Neutrophil (primary cell): ENCODE measurements around the gene SYDE1.

Experiments used
- H3K27ac ChIP-seq: fragments of 200-600 bp; sonication (generic); 2 replicates; pipeline ENCODE4 v1.5.1; 2016; ENCODE audit warnings: mild to moderate bottlenecking, moderate library complexity
- H3K27me3 ChIP-seq: fragments of 200-600 bp; sonication (generic); 2 replicates; pipeline ENCODE4 v1.6.0; 2016; ENCODE audit warnings: mild to moderate bottlenecking
- H3K36me3 ChIP-seq: fragments of 200-600 bp; sonication (generic); 2 replicates; pipeline ENCODE4 v1.5.1; 2017
- H3K4me1 ChIP-seq, 2 experiments: fragments of 200-600 bp in 1 of 2; sonication (generic) in 1 of 2; 1 replicate in 1 of 2; 2 replicates in 1 of 2; pipeline versions ENCODE4 v1.5.1 to v1.6.1; 2013 to 2016; ENCODE audit warnings: low read depth in 1 of 2, low read length in 1 of 2, mild to moderate bottlenecking in 1 of 2, moderate library complexity in 1 of 2; ENCODE audit not compliant: control insufficient read depth in 1 of 2, insufficient read depth in 1 of 2
- H3K4me3 ChIP-seq, 2 experiments: fragments of 200-600 bp in 1 of 2; sonication (generic) in 1 of 2; 1 replicate in 1 of 2; 2 replicates in 1 of 2; pipeline ENCODE4 v1.5.1; 2013 to 2016; ENCODE audit warnings: low read depth in 1 of 2, low read length in 1 of 2, mild to moderate bottlenecking in 1 of 2, moderate library complexity in 1 of 2
- H3K9me3 ChIP-seq: fragments of 200-600 bp; sonication (generic); 2 replicates; pipeline ENCODE4 v1.5.1; 2016
- TF ChIP-seq, protein P1 (sequence below): fragments of 200-600 bp; sonication (generic); IDR thresholded peaks from 2 replicates; pipeline ENCODE4 v1.5.1; 2016; ENCODE audit warnings: antibody characterized with exemption

The SYDE1 gene

DNA sequence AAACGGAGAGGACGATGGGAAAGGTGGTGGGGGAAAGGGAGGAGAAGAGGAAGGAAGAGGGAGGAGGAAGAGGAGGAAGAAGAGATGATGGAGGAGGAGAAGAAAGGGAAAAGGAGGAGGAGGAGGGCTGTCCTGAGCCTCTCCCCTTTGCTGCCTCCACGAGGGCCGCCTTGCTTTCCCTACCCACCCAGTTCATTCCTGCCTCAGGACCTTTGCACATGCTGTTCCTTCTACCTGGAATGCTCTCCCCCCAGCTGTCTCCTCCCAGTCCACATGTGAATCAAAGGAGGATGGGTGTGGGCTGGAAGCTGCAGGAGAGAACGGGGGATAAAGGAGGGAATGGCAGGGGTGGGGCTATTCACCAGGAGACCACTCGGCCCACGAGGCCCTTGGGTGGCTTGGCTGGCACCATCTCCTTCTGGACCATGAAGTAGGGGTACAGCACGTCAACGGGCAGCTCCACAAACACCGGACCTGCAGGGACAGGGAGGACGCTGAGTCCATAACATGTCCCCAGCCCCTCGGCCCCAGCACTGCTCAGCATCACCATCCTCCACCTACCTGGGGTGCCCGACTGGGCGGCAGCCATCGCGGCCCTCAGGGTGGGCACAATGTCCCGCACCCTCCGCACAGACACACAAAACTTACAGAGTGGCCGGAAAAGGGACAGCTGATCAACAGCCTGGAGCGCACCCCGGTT, 15.3 kb downstream of the SYDE1 start:
- TF ChIP-seq, protein P1, sequence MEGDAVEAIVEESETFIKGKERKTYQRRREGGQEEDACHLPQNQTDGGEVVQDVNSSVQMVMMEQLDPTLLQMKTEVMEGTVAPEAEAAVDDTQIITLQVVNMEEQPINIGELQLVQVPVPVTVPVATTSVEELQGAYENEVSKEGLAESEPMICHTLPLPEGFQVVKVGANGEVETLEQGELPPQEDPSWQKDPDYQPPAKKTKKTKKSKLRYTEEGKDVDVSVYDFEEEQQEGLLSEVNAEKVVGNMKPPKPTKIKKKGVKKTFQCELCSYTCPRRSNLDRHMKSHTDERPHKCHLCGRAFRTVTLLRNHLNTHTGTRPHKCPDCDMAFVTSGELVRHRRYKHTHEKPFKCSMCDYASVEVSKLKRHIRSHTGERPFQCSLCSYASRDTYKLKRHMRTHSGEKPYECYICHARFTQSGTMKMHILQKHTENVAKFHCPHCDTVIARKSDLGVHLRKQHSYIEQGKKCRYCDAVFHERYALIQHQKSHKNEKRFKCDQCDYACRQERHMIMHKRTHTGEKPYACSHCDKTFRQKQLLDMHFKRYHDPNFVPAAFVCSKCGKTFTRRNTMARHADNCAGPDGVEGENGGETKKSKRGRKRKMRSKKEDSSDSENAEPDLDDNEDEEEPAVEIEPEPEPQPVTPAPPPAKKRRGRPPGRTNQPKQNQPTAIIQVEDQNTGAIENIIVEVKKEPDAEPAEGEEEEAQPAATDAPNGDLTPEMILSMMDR = no peak
- Histone ChIP-seq H3K9me3 (no peaks in the 10 kb centered on the region), H3K27me3 (no peaks in the 10 kb centered on the region), H3K36me3 (peaks cover 26% of the 10 kb centered on the region), H3K4me3 (no peak overlapping the region), H3K4me1 (peaks cover 7 to 14% of the 10 kb centered on the region in 2 experiments), H3K27ac (no peak overlapping the region)

DNA sequence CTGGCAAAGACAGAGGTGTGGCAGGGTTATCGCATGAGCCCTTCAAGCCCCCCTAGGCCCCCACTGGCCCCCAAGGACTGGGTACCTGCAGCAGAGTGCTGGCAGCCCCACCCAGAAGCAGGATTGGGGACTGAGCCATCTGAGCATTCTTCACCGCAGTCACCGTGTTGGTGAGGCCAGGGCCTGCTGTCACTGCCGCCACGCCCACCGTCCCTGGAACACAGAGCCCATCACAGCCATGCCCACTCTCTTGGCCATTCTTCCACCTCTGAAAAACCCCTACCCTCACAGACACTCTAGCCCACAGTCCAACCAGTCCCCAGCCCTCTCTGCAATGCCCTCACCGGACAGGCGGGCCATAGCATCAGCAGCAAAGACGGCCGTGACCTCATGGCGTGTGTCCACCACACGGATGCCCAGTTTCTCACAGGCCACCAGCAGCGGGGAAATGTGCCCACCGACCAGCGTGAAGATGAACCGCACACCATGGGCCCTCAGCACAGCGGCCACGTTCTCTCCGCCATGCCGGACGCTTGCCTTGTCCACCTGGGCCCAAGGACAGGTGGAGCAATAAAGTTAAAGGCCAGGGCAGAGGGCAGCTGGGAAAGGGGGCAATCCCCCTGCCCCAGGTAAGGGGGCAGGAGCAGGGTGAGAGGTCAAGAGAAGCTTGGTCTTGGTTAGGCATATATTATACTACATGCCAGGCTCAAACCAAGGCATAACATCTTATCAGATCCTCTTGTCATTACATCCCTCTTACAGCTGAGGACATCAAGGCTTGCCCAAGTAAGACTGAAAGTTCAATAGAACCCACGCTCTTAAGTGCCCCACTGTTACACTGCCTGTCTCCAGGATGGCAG, 16.1 kb downstream of the SYDE1 start:
- Histone ChIP-seq H3K4me1 (peaks cover 7 to 14% of the 10 kb centered on the region in 2 experiments), H3K27ac (no peak overlapping the region), H3K9me3 (no peaks in the 10 kb centered on the region), H3K27me3 (no peaks in the 10 kb centered on the region), H3K36me3 (peaks cover 19% of the 10 kb centered on the region), H3K4me3 (no peak overlapping the region)
- TF ChIP-seq, protein P1 = no peak

DNA sequence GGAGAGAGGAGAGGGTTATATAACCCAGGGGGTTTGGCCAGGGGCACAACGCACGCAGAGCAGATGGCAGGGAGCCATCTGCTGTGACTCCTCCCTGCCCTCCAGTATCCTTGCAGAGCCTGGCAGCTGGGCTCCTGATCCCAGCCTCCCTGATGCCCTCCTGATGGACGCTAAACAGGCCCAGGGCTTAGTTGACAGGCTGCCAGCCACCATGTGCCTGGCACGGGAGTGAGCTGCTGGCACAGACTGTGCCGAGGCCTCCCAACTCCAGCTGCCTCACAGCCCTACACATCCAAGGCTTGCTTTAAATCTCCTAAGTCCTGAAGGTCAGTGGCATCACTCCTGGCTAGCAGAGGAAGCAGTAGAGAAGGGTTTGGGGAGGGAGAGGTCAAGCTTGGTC, 16.7 kb downstream of the SYDE1 start:
- TF ChIP-seq, protein P1 = no peak
- Histone ChIP-seq H3K27me3 (no peaks in the 10 kb centered on the region), H3K4me1 (peaks cover 7 to 14% of the 10 kb centered on the region in 2 experiments), H3K27ac (peak overlapping the region; percentile 19), H3K36me3 (peaks cover 12% of the 10 kb centered on the region), H3K9me3 (no peaks in the 10 kb centered on the region), H3K4me3 (no peak overlapping the region)

DNA sequence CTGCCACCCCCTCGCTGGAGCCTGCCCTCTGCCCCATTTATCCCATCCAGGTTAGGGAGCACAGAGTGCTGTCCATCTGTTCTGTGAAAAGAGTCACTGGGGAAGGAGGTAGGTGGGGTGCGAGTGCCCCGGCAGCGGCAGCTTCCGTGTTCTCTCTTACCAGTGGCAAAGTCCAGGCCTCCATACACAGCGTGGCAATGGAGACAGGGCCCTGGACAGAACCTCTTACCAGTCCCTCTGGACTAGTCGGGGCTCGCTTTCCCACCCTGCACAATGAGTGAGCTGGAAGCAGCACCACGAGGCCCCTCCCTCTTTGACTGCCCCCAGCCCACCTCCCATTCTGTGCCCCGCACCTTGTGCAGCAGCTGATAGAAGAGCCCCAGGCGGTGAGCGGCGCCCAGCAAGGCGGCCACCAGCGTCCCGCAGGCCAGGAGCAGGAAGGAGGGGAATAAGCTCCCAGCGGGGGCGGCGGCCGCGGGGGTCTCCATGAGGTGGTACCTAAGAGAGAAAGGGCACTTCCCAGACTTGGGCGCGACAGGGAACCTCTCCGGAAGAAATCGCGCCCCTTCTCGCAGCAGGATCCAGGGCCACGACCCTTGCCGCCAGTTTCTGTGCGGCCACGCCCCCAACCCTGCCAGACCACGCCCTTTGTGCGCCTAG, 17.5 kb downstream of the SYDE1 start:
- H3K27ac ChIP-seq = peak overlapping the region; percentile 19
- H3K27me3 ChIP-seq = peaks cover under 1% of the 10 kb centered on the region
- H3K4me3 ChIP-seq = peak overlapping the region; percentile 86 to 96
- TF ChIP-seq, protein P1 = no peak
- peaks cover 7 to 14% of the 10 kb centered on the region in 2 experiments for H3K4me1 ChIP-seq
- H3K36me3 ChIP-seq = peaks cover 6% of the 10 kb centered on the region
- H3K9me3 ChIP-seq = no peaks in the 10 kb centered on the region

DNA sequence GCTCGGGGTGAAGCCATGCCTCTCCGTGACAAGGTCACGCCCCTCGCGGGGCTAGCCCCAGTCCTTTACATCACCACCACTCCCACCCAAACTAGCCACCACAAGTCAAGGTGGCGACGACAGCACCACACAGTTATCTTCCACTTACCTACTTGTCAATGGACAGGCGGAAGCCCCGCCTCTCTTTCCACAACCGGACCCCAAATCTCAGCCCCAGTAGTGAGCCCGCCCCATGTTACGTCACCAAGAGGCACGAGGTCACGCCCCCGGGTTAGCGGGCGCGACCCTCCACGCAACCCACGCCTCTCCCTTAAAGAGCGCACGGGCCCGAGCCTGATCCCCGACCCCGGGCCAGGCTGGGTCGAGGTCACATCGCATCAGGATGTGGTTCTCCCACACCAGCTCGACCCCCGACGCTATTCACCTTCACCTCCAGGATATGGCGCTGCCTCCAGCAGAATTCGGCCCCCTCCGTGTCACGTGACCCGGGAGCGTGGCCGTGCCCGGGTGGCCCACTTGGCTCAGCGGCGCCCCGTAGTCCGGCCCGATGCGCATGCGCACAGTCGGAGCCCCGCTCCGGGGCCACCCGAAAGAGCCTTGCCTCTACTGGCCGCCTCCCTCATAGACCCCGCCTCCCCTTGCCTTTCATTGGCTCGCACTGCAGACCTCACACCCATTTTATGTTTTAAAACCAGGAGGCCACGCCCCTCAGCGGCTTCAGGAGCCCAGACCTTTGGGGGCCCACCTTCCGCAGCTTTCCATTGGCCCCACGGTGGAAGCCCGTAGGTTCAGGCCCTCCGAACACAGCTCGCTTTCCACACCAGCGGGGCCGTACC, 18.2 kb downstream of the SYDE1 start:
- Histone ChIP-seq H3K4me3 (peak overlapping the region; percentile 86 to 96), H3K27ac (peak overlapping the region; percentile 62), H3K27me3 (peaks cover 6% of the 10 kb centered on the region), H3K4me1 (peaks cover 7 to 14% of the 10 kb centered on the region in 2 experiments), H3K36me3 (peaks cover 3% of the 10 kb centered on the region), H3K9me3 (no peaks in the 10 kb centered on the region)
- TF ChIP-seq, protein P1 = no peak
